Fibroblast of lung (primary cell): ENCODE results near the gene GLG1.

Experiments used
- EZH2 ChIP-seq: IDR thresholded peaks from 2 replicates; pipeline ENCODE4 v1.5.1; 2012; ENCODE audit warnings: low read length, control low read depth, mild to moderate bottlenecking; ENCODE audit errors: missing control alignments
- TF ChIP-seq, protein P1 (sequence below), 2 donors: IDR thresholded peaks in 1 of 2; conservative IDR thresholded peaks in 1 of 2; 1 replicate in 1 of 2; 2 replicates in 1 of 2; pipeline ENCODE4 v1.5.1; 2011 to 2012; ENCODE audit warnings: low read length in 2 of 2, control low read depth in 1 of 2, inconsistent platforms in 1 of 2, low read depth in 1 of 2, mild to moderate bottlenecking in 1 of 2

DNA sequence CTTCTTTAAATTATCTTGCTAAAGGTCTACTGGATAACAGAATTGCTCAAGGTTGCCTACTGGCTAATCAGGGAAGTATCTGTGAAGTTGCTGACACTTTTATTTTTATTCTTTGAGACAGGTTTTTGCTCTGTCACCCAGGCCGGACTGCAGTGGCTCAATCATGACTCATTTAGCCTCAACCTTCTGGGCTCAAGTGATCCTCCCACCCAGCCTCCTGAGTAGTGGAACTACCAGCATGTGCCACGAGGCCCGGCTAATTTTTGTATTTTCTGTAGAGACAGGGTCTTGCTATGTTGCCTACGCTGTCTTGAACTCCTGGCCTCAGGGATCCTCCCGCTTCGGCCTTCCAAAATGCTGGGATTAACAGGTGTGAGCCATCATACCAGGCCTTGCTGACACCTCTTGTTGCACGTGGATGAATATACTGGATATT lies 43.1 kb downstream of the GLG1 start:
- TF ChIP-seq EZH2 = no peak
- TF ChIP-seq, protein P1, sequence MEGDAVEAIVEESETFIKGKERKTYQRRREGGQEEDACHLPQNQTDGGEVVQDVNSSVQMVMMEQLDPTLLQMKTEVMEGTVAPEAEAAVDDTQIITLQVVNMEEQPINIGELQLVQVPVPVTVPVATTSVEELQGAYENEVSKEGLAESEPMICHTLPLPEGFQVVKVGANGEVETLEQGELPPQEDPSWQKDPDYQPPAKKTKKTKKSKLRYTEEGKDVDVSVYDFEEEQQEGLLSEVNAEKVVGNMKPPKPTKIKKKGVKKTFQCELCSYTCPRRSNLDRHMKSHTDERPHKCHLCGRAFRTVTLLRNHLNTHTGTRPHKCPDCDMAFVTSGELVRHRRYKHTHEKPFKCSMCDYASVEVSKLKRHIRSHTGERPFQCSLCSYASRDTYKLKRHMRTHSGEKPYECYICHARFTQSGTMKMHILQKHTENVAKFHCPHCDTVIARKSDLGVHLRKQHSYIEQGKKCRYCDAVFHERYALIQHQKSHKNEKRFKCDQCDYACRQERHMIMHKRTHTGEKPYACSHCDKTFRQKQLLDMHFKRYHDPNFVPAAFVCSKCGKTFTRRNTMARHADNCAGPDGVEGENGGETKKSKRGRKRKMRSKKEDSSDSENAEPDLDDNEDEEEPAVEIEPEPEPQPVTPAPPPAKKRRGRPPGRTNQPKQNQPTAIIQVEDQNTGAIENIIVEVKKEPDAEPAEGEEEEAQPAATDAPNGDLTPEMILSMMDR (conservative IDR thresholded peaks at IDR 0.05 in 1 of 2, IDR thresholded peaks at IDR 0.05 in 1 of 2; ENCODE audit: low read depth in 1 of 2, low read length in 2 of 2) = no peak
